Esophagus squamous epithelium (tissue), 4 donors: ENCODE results near the gene MAP2K5.

ENCODE experiments used
- POLR2A ChIP-seq, 4 donors: fragments of 450-650 bp; IDR thresholded peaks; one replicate each; pipeline ENCODE4 v1.6.1; 2017; ENCODE audit warnings: antibody characterized with exemption in 4 of 4, mild to moderate bottlenecking in 4 of 4, moderate library complexity in 3 of 4
- TF ChIP-seq, protein P1 (sequence below), 6 experiments: fragments of 450-650 bp in 4 of 6; fragments of 200-600 bp in 2 of 6; sonication (generic) in 2 of 6; IDR thresholded peaks; one replicate each; pipeline ENCODE4 v1.5.1; 2016 to 2019; ENCODE audit warnings: antibody characterized with exemption in 6 of 6, mild to moderate bottlenecking in 4 of 6, moderate library complexity in 4 of 6

- TF ChIP-seq, protein P1, sequence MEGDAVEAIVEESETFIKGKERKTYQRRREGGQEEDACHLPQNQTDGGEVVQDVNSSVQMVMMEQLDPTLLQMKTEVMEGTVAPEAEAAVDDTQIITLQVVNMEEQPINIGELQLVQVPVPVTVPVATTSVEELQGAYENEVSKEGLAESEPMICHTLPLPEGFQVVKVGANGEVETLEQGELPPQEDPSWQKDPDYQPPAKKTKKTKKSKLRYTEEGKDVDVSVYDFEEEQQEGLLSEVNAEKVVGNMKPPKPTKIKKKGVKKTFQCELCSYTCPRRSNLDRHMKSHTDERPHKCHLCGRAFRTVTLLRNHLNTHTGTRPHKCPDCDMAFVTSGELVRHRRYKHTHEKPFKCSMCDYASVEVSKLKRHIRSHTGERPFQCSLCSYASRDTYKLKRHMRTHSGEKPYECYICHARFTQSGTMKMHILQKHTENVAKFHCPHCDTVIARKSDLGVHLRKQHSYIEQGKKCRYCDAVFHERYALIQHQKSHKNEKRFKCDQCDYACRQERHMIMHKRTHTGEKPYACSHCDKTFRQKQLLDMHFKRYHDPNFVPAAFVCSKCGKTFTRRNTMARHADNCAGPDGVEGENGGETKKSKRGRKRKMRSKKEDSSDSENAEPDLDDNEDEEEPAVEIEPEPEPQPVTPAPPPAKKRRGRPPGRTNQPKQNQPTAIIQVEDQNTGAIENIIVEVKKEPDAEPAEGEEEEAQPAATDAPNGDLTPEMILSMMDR (IDR thresholded peaks at IDR 0.05): no peak
- TF ChIP-seq POLR2A (IDR thresholded peaks at IDR 0.05): no peak
Observed at GRCh38 chr15:67632261-67632660, 89.8 kb downstream of the MAP2K5 start.
